GM19438 (cell line): ENCODE measurements around the gene PPM1L.

Experiments
- ATAC-seq: cut with Tn5 transposase; IDR thresholded peaks from one replicate; pipeline ENCODE4 v1.9.1; 2021; ENCODE audit warnings: low read depth; ENCODE audit not compliant: unreplicated experiment

The PPM1L gene

GRCh38 chr3:160919942-160920341, 163.9 kb downstream of the PPM1L start:
- no peak for ATAC-seq

GRCh38 chr3:160921020-160921635, 165.1 kb downstream of the PPM1L start:
- ATAC-seq: no peak

GRCh38 chr3:160924776-160925175, 168.7 kb downstream of the PPM1L start:
- no peak for ATAC-seq

- no peak for ATAC-seq
These were observed 171.6 kb downstream of the PPM1L start for GRCh38 chr3:160927620-160928019.

GRCh38 chr3:160928183-160928726, 172.2 kb downstream of the PPM1L start:
- ATAC-seq: no peak

- ATAC-seq: no peak
These were observed 173.6 kb downstream of the PPM1L start for GRCh38 chr3:160929595-160929994.

GRCh38 chr3:160931474-160931873, 175.4 kb downstream of the PPM1L start:
- no peak for ATAC-seq

GRCh38 chr3:160935413-160936095, 179.5 kb downstream of the PPM1L start:
- no peak for ATAC-seq

- peak; percentile 84 for ATAC-seq
These were observed 186.0 kb downstream of the PPM1L start for GRCh38 chr3:160941885-160942494.

GRCh38 chr3:160943996-160944395, 188.0 kb downstream of the PPM1L start:
- no peak for ATAC-seq

GRCh38 chr3:160945336-160945735, 189.3 kb downstream of the PPM1L start:
- no peak for ATAC-seq

- ATAC-seq: no peak
These were observed 192.2 kb downstream of the PPM1L start for GRCh38 chr3:160948273-160948672.

- no peak for ATAC-seq
These were observed 193.4 kb downstream of the PPM1L start for GRCh38 chr3:160949460-160949859.

GRCh38 chr3:160950542-160950941, 194.5 kb downstream of the PPM1L start:
- no peak for ATAC-seq

GRCh38 chr3:160950954-160951353, 194.9 kb downstream of the PPM1L start:
- no peak for ATAC-seq

- no peak for ATAC-seq
These were observed 195.8 kb downstream of the PPM1L start for GRCh38 chr3:160951642-160952487.

GRCh38 chr3:160953686-160954085, 197.7 kb downstream of the PPM1L start:
- no peak for ATAC-seq

GRCh38 chr3:160956785-160957184, 200.8 kb downstream of the PPM1L start:
- ATAC-seq: peak; percentile 98

GRCh38 chr3:160960568-160960967, 204.5 kb downstream of the PPM1L start:
- ATAC-seq: no peak

- no peak for ATAC-seq
These were observed 207.9 kb downstream of the PPM1L start for GRCh38 chr3:160963949-160964348.

- no peak for ATAC-seq
These were observed 212.7 kb downstream of the PPM1L start for GRCh38 chr3:160968761-160969160.
